ENCODE results near the gene CCNI. TPM values are rescaled to one million over a fixed set of nuclear protein-coding genes. Genes with fewer than 3 reads are reported as not detected.

Gene CCNI
- total RNA-seq, 1 experiment from 2014 or later, result 213 TPM

GRCh38 chr4:77047037-77047436 is 28.8 kb downstream of the CCNI start (continued):
- TF ChIP-seq USF2 (CRISPR knock-in tag; IDR thresholded peaks at IDR 0.05) (no peak), ATF3 (CRISPR knock-in tag; conservative IDR thresholded peaks at IDR 0.05) (no peak), NR3C1 (CRISPR knock-in tag; conservative IDR thresholded peaks at IDR 0.05; ENCODE audit: low read depth) (no peak)

- POLR2A ChIA-PET, result no interaction called here
- Mint-ChIP-seq H3K4me3 (no peak overlapping the region), H3K36me3 (peaks cover 22% of the 10 kb centered on the region), H3K4me1 (peaks cover 14% of the 10 kb centered on the region), H3K27ac (peak overlapping the region; percentile 33; the same call in 1 of the 2 replicates), H3K27me3 (ENCODE audit: low read depth) (no peaks in the 10 kb centered on the region), H3K9me3 (no peaks in the 10 kb centered on the region)
- DNase-seq (ENCODE audit: low spot score), result no peak
- CTCF ChIA-PET, result interaction anchor here (0.7 to 5.6 kb wide), 20 partner anchors 8 to 740 kb away, joined by 3 to 92 read pairs (median 4); no protein-coding TSS in a partner anchor
- TF ChIP-seq CTCF (IDR thresholded peaks at IDR 0.05) (no peak; the same call in 1 of the 2 replicates), ZNF425 (CRISPR knock-in tag; conservative IDR thresholded peaks at IDR 0.05) (no peak), PRDM15 (CRISPR knock-in tag; IDR thresholded peaks at IDR 0.05) (no peak), ZNF396 (CRISPR knock-in tag; IDR thresholded peaks at IDR 0.05; ENCODE audit: borderline replicate concordance) (no peak), TEAD1 (CRISPR knock-in tag; IDR thresholded peaks at IDR 0.05) (no peak)
- ATAC-seq, result peak; percentile 44
Measured at GRCh38 chr4:77045490-77045889, 30.3 kb downstream of the CCNI start.

- CTCF ChIA-PET, result interaction anchor here (0.7 to 5.6 kb wide), 17 partner anchors 9 to 739 kb away, joined by 3 to 92 read pairs (median 4); no protein-coding TSS in a partner anchor
- no peak overlapping the region for H3K27ac Mint-ChIP-seq
- ATAC-seq, result no peak
- peaks cover 13% of the 10 kb centered on the region for H3K4me1 Mint-ChIP-seq
- H3K9me3 Mint-ChIP-seq, result no peaks in the 10 kb centered on the region
- no peak for DNase-seq (ENCODE audit: low spot score)
- H3K27me3 Mint-ChIP-seq (ENCODE audit: low read depth), result no peaks in the 10 kb centered on the region
- POLR2A ChIA-PET, result no interaction called here
- H3K4me3 Mint-ChIP-seq, result no peak overlapping the region
- peaks cover 16% of the 10 kb centered on the region for H3K36me3 Mint-ChIP-seq
- TF ChIP-seq EMX1 (CRISPR knock-in tag; IDR thresholded peaks at IDR 0.05) (no peak), CTCF (IDR thresholded peaks at IDR 0.05) (no peak), TCF7 (CRISPR knock-in tag; IDR thresholded peaks at IDR 0.05; ENCODE audit: low read depth) (no peak), E2F1 (CRISPR knock-in tag; IDR thresholded peaks at IDR 0.05) (no peak), NFATC4 (CRISPR knock-in tag; IDR thresholded peaks at IDR 0.05) (no peak), ATF2 (CRISPR knock-in tag; IDR thresholded peaks at IDR 0.05; ENCODE audit: borderline replicate concordance, low read depth) (no peak), NR3C1 (CRISPR knock-in tag; conservative IDR thresholded peaks at IDR 0.05; ENCODE audit: low read depth) (no peak), TP53 (CRISPR knock-in tag; IDR thresholded peaks at IDR 0.05) (no peak), ZBTB43 (CRISPR knock-in tag; IDR thresholded peaks at IDR 0.05) (no peak), KAT7 (CRISPR knock-in tag; IDR thresholded peaks at IDR 0.05; ENCODE audit: borderline replicate concordance) (no peak)
Measured at GRCh38 chr4:77044461-77045150, 31.2 kb downstream of the CCNI start.
